SU-DHL-6 (cell line): ENCODE measurements around the gene PDE3A.

Experiments
- H2AFZ ChIP-seq: fragments of 200-600 bp; sonication (generic); 2 replicates; pipeline ENCODE4 v1.6.1; 2014; ENCODE audit warnings: low read depth, mild to moderate bottlenecking, moderate library complexity, mixed read lengths, antibody characterized with exemption, low read length; ENCODE audit not compliant: severe bottlenecking
- H3F3A ChIP-seq: fragments of 200-600 bp; shearing (Covaris generic); 2 replicates; pipeline ENCODE4 v1.6.0; 2016; ENCODE audit warnings: antibody characterized with exemption, mild to moderate bottlenecking; ENCODE audit not compliant: insufficient read depth
- H3K27ac ChIP-seq: fragments of 200-600 bp; sonication (generic); 2 replicates; pipeline ENCODE4 v1.5.1; 2016; ENCODE audit warnings: low read depth, mild to moderate bottlenecking, low read length, moderate library complexity, mixed read lengths
- H3K27me3 ChIP-seq: fragments of 200-600 bp; sonication (generic), shearing (Covaris generic); 2 replicates; pipeline ENCODE4 v1.6.0; 2014; ENCODE audit warnings: mild to moderate bottlenecking, low read length
- H3K36me3 ChIP-seq: fragments of 200-600 bp; sonication (generic); 2 replicates; pipeline ENCODE4 v1.6.1; 2014; ENCODE audit warnings: mild to moderate bottlenecking, low read length, mixed read lengths
- H3K4me2 ChIP-seq: fragments of 300-600, 200-600 bp; shearing (Covaris generic), sonication (generic); 2 replicates; pipeline ENCODE4 v1.6.0; 2014; ENCODE audit warnings: low read length, low read depth, mild to moderate bottlenecking; ENCODE audit not compliant: poor library complexity, severe bottlenecking
- H3K4me3 ChIP-seq: fragments of 200-600 bp; sonication (generic); 2 replicates; pipeline ENCODE4 v1.5.1; 2014; ENCODE audit warnings: antibody characterized with exemption, low read length, mild to moderate bottlenecking, mixed read lengths; ENCODE audit not compliant: insufficient read depth, poor library complexity, severe bottlenecking
- H3K79me2 ChIP-seq: fragments of 200-600 bp; sonication (generic); 2 replicates; pipeline ENCODE4 v1.6.1; 2014; ENCODE audit warnings: mild to moderate bottlenecking, low read length, moderate library complexity; ENCODE audit not compliant: insufficient read depth
- H3K9ac ChIP-seq: fragments of 200-600 bp; sonication (generic); 2 replicates; pipeline ENCODE4 v1.7.0; 2014; ENCODE audit warnings: mild to moderate bottlenecking, low read length
- H3K9me2 ChIP-seq: fragments of 200-600 bp; sonication (generic); replicated peaks from 2 replicates; pipeline ENCODE4 v1.6.1; 2014; ENCODE audit warnings: low read length; ENCODE audit not compliant: insufficient read depth
- H3K9me3 ChIP-seq: fragments of 200-600 bp; sonication (generic); 2 replicates; pipeline ENCODE4 v1.6.1; 2014; ENCODE audit warnings: low read length, mixed read lengths; ENCODE audit not compliant: insufficient read depth
- H4K20me1 ChIP-seq: fragments of 200-600 bp; sonication (generic); 2 replicates; pipeline ENCODE4 v1.6.1; 2014; ENCODE audit warnings: low read depth, mild to moderate bottlenecking, antibody characterized with exemption, low read length, moderate library complexity, mixed read lengths
- CTCF ChIP-seq: fragments of 200-600 bp; sonication (generic); IDR thresholded peaks from one replicate; pipeline ENCODE4 v1.5.1; 2017; ENCODE audit warnings: antibody characterized with exemption, mild to moderate bottlenecking, low read length, moderate library complexity; ENCODE audit not compliant: insufficient read depth, poor library complexity, severe bottlenecking
- EZH2phosphoT487 ChIP-seq: fragments of 200-600 bp; sonication (generic), shearing (Covaris generic); conservative IDR thresholded peaks from 2 replicates; pipeline ENCODE4 v1.6.1; 2018; ENCODE audit warnings: mild to moderate bottlenecking, antibody characterized with exemption, low read length, moderate library complexity, mixed read lengths

The PDE3A gene

GRCh38 chr12:20704860-20705259 is 336.5 kb downstream of the PDE3A start:
- no peaks in the 10 kb centered on the region for H3K79me2 ChIP-seq
- no peak for TF ChIP-seq CTCF

GRCh38 chr12:20711846-20712245 is 343.5 kb downstream of the PDE3A start:
- H2AFZ ChIP-seq: no peak overlapping the region
- H3K36me3 ChIP-seq: no peaks in the 10 kb centered on the region
- no peaks in the 10 kb centered on the region for H3F3A ChIP-seq
- H3K9ac ChIP-seq: no peak overlapping the region
- H3K9me3 ChIP-seq: no peaks in the 10 kb centered on the region
- no peak overlapping the region for H3K4me2 ChIP-seq
- H3K9me2 ChIP-seq: no peaks in the 10 kb centered on the region
- H4K20me1 ChIP-seq: no peaks in the 10 kb centered on the region
- H3K27ac ChIP-seq: no peak overlapping the region
- no peak overlapping the region for H3K4me3 ChIP-seq
- no peaks in the 10 kb centered on the region for H3K27me3 ChIP-seq
- H3K79me2 ChIP-seq: no peaks in the 10 kb centered on the region
- TF ChIP-seq EZH2phosphoT487 (no peak), CTCF (no peak)

More at GRCh38 chr12:20704860-20705259, 336.5 kb downstream of the PDE3A start:
- Histone ChIP-seq H3K9me2 (no peaks in the 10 kb centered on the region), H3F3A (no peaks in the 10 kb centered on the region), H4K20me1 (no peaks in the 10 kb centered on the region), H3K36me3 (no peaks in the 10 kb centered on the region), H3K27ac (no peak overlapping the region), H3K9ac (no peak overlapping the region), H3K4me2 (no peak overlapping the region), H3K9me3 (no peaks in the 10 kb centered on the region), H3K4me3 (no peak overlapping the region), H2AFZ (no peak overlapping the region), H3K27me3 (no peaks in the 10 kb centered on the region)

GRCh38 chr12:20716037-20716436 is 347.7 kb downstream of the PDE3A start:
- H3K27me3 ChIP-seq: no peaks in the 10 kb centered on the region
- H3F3A ChIP-seq: no peaks in the 10 kb centered on the region
- H3K9ac ChIP-seq: no peak overlapping the region
- H4K20me1 ChIP-seq: no peaks in the 10 kb centered on the region
- TF ChIP-seq CTCF (no peak), EZH2phosphoT487 (no peak)
- no peak overlapping the region for H2AFZ ChIP-seq
- no peaks in the 10 kb centered on the region for H3K36me3 ChIP-seq
- H3K9me3 ChIP-seq: no peaks in the 10 kb centered on the region
- no peak overlapping the region for H3K27ac ChIP-seq
- H3K9me2 ChIP-seq: no peaks in the 10 kb centered on the region
- H3K4me2 ChIP-seq: no peak overlapping the region
- H3K4me3 ChIP-seq: no peak overlapping the region
- H3K79me2 ChIP-seq: no peaks in the 10 kb centered on the region

- no peaks in the 10 kb centered on the region for H3K27me3 ChIP-seq
- TF ChIP-seq EZH2phosphoT487 (no peak), CTCF (no peak)
Measured at GRCh38 chr12:20716985-20717384, 348.6 kb downstream of the PDE3A start.

More at GRCh38 chr12:20716985-20717384, 348.6 kb downstream of the PDE3A start:
- no peak overlapping the region for H3K27ac ChIP-seq
- no peaks in the 10 kb centered on the region for H3K9me3 ChIP-seq
- no peak overlapping the region for H3K4me3 ChIP-seq
- H3K36me3 ChIP-seq: no peaks in the 10 kb centered on the region
- no peak overlapping the region for H2AFZ ChIP-seq
- H4K20me1 ChIP-seq: no peaks in the 10 kb centered on the region
- H3K9me2 ChIP-seq: no peaks in the 10 kb centered on the region
- no peak overlapping the region for H3K9ac ChIP-seq
- no peak overlapping the region for H3K4me2 ChIP-seq
- H3K79me2 ChIP-seq: no peaks in the 10 kb centered on the region
- no peaks in the 10 kb centered on the region for H3F3A ChIP-seq
